Tracheal epithelial cell (primary cell): ENCODE data around the gene UBE2U. TPM values are rescaled to one million over a fixed set of nuclear protein-coding genes. Genes with fewer than 3 reads are reported as not detected.

ENCODE experiments used
- total RNA-seq: library from RNA; depleted of rRNA; stranded (reverse); fragments of >200 nt; gene quantifications from 2 replicates; pipeline ENCODE4 v1.2.1, GENCODE V29; 2014

Gene UBE2U, protein sequence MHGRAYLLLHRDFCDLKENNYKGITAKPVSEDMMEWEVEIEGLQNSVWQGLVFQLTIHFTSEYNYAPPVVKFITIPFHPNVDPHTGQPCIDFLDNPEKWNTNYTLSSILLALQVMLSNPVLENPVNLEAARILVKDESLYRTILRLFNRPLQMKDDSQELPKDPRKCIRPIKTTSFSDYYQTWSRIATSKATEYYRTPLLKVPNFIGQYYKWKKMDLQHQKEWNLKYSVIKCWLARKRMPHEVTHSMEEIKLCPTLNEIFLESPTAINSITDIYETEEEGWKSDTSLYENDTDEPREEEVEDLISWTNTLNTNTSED
- not detected in 2 replicates for total RNA-seq

DNA sequence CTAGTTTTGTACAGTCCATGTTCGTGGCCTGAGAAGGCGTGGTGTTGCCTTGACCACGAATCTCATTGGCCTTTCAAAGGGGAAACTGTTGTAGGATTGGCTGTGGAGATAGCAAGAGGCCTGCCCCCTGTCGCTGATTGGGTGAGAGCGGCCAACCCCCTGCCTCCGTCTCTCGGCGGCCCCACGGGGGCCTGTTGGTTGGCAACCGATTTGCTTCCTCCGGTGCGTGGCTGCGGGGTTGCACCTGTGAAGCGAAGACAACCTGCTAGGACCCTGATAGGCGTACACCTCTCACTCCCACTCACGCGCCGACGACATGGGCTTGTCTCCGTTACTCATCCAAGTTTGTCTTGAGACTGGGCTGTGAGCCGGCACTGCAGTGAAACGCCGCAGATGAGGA, at the start of gene UBE2U:
Gene UBE2U, plus strand, starts transcription at position 204 of the 400 bp plus-strand sequence. CDS start 428 bp downstream, outside the sequence.

